Ishikawa (cell line): ENCODE data around the gene ZNF641.

Experiments used
- CEBPB ChIP-seq: IDR thresholded peaks from 2 replicates; pipeline ENCODE4 v1.6.1; 2012
- CREB1 ChIP-seq: IDR thresholded peaks from 2 replicates; pipeline ENCODE4 v1.6.1; 2012; ENCODE audit warnings: low read depth
- EGR1 ChIP-seq: IDR thresholded peaks from 2 replicates; pipeline ENCODE4 v1.6.1; 2012
- EP300 ChIP-seq: IDR thresholded peaks from 2 replicates; pipeline ENCODE4 v1.6.1; 2012; ENCODE audit warnings: borderline replicate concordance
- FOXM1 ChIP-seq: IDR thresholded peaks from 2 replicates; pipeline ENCODE4 v1.6.1; 2012; ENCODE audit warnings: low read depth, borderline replicate concordance
- NFIC ChIP-seq: IDR thresholded peaks from 2 replicates; pipeline ENCODE4 v1.6.1; 2012
- RAD21 ChIP-seq: IDR thresholded peaks from 2 replicates; pipeline ENCODE4 v1.6.1; 2012; ENCODE audit warnings: low read depth
- TAF1 ChIP-seq: IDR thresholded peaks from 2 replicates; pipeline ENCODE4 v1.6.1; 2012; ENCODE audit warnings: low read depth, mild to moderate bottlenecking
- TCF12 ChIP-seq: IDR thresholded peaks from 2 replicates; pipeline ENCODE4 v1.6.1; 2012; ENCODE audit warnings: low read depth
- TEAD4 ChIP-seq: IDR thresholded peaks from 2 replicates; pipeline ENCODE4 v1.6.1; 2012
- YY1 ChIP-seq: IDR thresholded peaks from 2 replicates; pipeline ENCODE4 v1.6.1; 2012; ENCODE audit warnings: low read depth
- ZBTB7A ChIP-seq: IDR thresholded peaks from 2 replicates; pipeline ENCODE4 v1.6.1; 2012; ENCODE audit warnings: low read depth
- TF ChIP-seq, protein P1 (sequence below): IDR thresholded peaks from 2 replicates; pipeline ENCODE4 v1.6.1; 2012; ENCODE audit warnings: low read depth, mild to moderate bottlenecking
- TF ChIP-seq, protein P2 (sequence below): IDR thresholded peaks from 2 replicates; pipeline ENCODE4 v1.6.1; 2012
- TF ChIP-seq, protein P3 (sequence below): IDR thresholded peaks from 2 replicates; pipeline ENCODE4 v1.6.1; 2012

Gene ZNF641

DNA sequence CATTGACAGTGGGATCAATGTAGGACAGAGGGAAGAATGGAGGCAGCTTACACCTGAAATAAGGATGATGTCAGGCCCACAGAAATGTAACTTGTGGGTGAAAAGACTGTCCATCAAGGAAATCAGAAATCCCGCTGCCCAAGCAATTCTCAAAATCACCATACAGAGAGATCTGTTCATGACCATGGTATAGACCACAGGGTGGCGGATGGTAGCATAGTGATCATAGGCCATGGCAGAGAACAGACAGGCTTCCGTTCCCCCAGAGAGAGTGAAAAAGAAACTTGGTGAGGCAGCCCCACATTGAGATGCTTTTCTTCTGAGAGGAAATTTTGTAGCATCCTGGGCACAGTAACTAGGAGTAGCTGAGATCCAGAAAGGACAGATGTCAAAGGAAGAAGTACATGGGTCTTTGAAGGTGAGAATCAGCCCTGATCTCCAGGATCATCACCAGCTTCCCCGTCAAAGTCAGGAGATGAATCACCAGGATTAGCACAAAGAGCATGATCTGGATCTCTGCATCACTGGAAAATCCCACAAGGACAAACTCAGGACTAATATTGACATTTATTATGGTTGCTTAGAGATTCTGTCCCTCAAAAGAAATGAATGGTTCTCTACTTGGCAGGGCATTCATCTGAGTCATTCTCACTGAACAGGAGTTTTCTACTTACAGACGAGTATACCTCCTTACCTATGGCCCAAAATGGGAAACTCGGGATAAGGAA lies 5.5 kb upstream of the ZNF641 start:
- TF ChIP-seq EP300 (no peak), RAD21 (no peak), EGR1 (no peak), TEAD4 (no peak), CREB1 (no peak), FOXM1 (no peak), CEBPB (no peak), TCF12 (no peak), TAF1 (no peak), NFIC (no peak), ZBTB7A (no peak), YY1 (no peak)
- TF ChIP-seq, protein P1, sequence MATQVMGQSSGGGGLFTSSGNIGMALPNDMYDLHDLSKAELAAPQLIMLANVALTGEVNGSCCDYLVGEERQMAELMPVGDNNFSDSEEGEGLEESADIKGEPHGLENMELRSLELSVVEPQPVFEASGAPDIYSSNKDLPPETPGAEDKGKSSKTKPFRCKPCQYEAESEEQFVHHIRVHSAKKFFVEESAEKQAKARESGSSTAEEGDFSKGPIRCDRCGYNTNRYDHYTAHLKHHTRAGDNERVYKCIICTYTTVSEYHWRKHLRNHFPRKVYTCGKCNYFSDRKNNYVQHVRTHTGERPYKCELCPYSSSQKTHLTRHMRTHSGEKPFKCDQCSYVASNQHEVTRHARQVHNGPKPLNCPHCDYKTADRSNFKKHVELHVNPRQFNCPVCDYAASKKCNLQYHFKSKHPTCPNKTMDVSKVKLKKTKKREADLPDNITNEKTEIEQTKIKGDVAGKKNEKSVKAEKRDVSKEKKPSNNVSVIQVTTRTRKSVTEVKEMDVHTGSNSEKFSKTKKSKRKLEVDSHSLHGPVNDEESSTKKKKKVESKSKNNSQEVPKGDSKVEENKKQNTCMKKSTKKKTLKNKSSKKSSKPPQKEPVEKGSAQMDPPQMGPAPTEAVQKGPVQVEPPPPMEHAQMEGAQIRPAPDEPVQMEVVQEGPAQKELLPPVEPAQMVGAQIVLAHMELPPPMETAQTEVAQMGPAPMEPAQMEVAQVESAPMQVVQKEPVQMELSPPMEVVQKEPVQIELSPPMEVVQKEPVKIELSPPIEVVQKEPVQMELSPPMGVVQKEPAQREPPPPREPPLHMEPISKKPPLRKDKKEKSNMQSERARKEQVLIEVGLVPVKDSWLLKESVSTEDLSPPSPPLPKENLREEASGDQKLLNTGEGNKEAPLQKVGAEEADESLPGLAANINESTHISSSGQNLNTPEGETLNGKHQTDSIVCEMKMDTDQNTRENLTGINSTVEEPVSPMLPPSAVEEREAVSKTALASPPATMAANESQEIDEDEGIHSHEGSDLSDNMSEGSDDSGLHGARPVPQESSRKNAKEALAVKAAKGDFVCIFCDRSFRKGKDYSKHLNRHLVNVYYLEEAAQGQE, result no peak
- TF ChIP-seq, protein P2, sequence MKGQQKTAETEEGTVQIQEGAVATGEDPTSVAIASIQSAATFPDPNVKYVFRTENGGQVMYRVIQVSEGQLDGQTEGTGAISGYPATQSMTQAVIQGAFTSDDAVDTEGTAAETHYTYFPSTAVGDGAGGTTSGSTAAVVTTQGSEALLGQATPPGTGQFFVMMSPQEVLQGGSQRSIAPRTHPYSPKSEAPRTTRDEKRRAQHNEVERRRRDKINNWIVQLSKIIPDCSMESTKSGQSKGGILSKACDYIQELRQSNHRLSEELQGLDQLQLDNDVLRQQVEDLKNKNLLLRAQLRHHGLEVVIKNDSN, result no peak
- TF ChIP-seq, protein P3, sequence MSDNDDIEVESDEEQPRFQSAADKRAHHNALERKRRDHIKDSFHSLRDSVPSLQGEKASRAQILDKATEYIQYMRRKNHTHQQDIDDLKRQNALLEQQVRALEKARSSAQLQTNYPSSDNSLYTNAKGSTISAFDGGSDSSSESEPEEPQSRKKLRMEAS, result no peak

DNA sequence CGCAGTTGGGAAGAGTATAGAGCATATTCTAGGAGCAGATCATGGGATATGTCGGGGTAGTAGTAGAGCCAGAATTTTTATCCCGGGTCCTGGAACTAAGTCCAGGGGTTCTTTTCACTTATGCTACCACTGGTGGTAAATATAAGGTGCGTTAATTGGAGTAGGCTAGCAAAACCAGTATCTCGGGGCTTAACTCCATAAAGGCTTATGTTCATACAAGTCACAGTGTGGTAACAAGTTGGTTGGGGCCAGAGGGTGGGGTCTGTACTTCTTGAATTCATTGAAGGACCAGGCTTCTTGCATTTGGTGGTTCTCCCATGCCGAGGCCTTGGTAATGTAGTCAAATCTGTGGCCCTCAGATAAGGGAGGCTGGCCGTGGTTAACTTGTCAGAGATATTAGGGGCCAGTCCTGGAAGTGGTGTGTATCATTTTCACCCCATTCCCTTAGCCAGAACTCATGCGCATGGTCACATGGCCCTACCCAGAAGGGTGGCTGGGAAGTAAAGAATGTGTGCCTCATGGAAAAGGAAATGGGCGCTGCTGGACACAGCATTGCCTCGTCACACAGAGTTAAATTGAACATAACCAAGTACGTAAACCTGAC lies 1.5 kb upstream of the ZNF641 start:
- TF ChIP-seq CEBPB (no peak), EP300 (no peak), FOXM1 (no peak)
- TF ChIP-seq, protein P2, result 0 out of 2 replicates have a peak, but pooled peaks have one; percentile 8

DNA sequence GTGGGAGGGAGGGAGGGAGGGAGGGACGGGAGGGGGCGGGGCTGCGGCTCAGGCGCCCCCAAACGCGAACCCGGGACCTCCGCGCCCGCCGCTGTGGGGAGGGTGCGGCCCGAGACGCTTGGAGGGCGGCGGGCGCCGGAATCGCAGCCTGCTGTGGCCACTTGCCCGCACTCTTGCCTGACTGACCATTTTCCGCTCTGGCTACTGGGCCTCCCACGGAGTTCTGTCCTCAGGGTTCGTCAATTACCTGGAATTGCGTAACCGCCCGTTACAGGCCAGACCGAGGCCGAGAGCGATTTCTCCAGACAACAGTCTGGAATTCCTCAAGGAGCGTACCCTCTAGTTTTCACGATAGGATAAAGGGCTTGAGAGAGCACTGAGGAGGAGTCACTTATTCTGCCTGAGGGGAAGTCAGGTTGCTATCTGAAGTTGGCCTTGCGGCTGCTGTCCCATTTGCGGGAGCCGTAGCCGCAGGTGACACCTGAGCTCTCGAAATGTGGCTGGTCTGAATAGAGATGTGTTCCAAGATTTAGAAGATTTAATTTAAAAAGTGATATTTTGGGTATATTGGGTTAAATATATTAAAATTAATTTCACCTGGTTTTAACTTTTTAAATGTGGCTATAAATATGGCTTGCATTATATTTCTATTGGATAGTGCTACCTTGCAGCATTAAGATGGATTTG lies 446 bp upstream of the ZNF641 start:
- TF ChIP-seq NFIC, result no peak
- TF ChIP-seq EP300, result peak; percentile 50; the same call in 1 of the 2 replicates
- TF ChIP-seq FOXM1, result no peak
- peak; percentile 82; the same call in 1 of the 2 replicates for TF ChIP-seq ZBTB7A
- no peak for TF ChIP-seq RAD21
- TF ChIP-seq CREB1, result 0 out of 2 replicates have a peak, but pooled peaks have one; percentile 14
- no peak for TF ChIP-seq EGR1
- TF ChIP-seq, protein P2, result no peak
- peak; percentile 42 for TF ChIP-seq TEAD4
- TF ChIP-seq, protein P3, result peak; percentile 56; the same call in 1 of the 2 replicates
- peak; percentile 100 for TF ChIP-seq CEBPB
- TF ChIP-seq TAF1, result no peak
- TF ChIP-seq TCF12, result peak; percentile 37; the same call in 1 of the 2 replicates
- TF ChIP-seq YY1, result 0 out of 2 replicates have a peak, but pooled peaks have one; percentile 21

DNA sequence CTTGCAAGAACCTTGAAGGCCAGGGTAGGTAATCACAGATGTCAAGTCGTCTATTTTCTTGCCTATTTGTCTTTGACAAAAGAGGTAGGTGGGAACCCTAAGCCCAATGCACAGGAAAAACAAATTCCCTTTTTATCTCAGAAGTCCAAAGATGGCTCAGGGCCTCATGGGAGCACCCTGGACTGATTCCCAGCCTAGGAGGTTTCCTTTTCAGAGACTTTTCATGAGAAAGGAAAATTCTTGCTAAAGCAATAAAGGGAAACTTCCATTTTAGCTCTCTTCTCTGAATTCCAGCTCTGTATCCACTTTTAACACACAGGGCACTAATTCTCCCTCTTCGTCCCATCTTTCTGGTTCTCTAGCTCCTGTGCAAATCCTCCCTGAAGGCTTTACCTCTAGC lies 1.2 kb downstream of the ZNF641 start:
- TF ChIP-seq TEAD4, result no peak
- no peak for TF ChIP-seq TCF12
- TF ChIP-seq, protein P3, result no peak
- TF ChIP-seq TAF1, result no peak
- no peak for TF ChIP-seq YY1
- TF ChIP-seq EGR1, result no peak
- TF ChIP-seq NFIC, result no peak
- no peak for TF ChIP-seq EP300

DNA sequence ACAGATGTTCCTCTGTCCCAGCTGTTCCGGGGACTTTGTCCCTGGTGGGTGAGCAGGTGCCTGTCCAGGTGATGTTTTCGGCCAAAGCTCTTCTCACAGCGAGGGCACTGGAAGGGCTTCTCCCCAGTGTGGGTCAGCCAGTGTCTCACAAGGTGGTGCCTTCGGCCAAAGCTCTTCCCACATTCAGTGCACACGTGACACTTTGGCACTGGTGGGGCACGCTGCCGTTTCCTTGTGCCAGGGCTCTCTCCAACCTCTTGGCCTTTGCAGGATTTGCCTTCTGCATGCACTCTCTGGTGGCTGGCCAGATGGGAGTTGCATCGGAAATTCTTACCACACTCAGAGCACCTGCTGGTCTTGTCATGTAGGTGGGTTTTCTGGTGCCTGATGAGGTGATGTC lies 7.7 kb downstream of the ZNF641 start:
- TF ChIP-seq, protein P3, result no peak
- TF ChIP-seq EP300 (no peak), TAF1 (no peak), CEBPB (no peak)
- TF ChIP-seq, protein P2, result no peak
- TF ChIP-seq, protein P1, result no peak
